Activated naive CD8-positive, alpha-beta T cell treated with anti-CD3 and anti-CD28 coated beads, Interleukin-2, amount 50 U/mL, for 24 hours (primary cell): ENCODE data around the gene B3GAT1.

Experiments used
- ATAC-seq: fragments of 150-1000 bp; cut with Tn5 transposase; one replicate; pipeline ENCODE4 v1.10.0; 2021
- DNase-seq: peaks from one replicate; pipeline ENCODE4 v3.0.0; 2021
- H3K27ac Mint-ChIP-seq: one replicate; pipeline ENCODE4 v1.8.0; 2021; ENCODE audit warnings: mild to moderate bottlenecking, mixed read lengths
- H3K27me3 Mint-ChIP-seq: one replicate; pipeline ENCODE4 v1.8.0; 2021; ENCODE audit warnings: mixed read lengths
- H3K36me3 Mint-ChIP-seq: one replicate; pipeline ENCODE4 v1.8.0; 2021; ENCODE audit warnings: low read depth, mixed read lengths
- H3K4me1 Mint-ChIP-seq: one replicate; pipeline ENCODE4 v1.8.0; 2021; ENCODE audit warnings: mixed read lengths
- H3K4me3 Mint-ChIP-seq: one replicate; pipeline ENCODE4 v1.8.0; 2021; ENCODE audit warnings: mild to moderate bottlenecking, moderate library complexity, mixed read lengths
- H3K9me3 Mint-ChIP-seq: one replicate; pipeline ENCODE4 v1.8.0; 2021; ENCODE audit warnings: mixed read lengths

Gene B3GAT1

DNA sequence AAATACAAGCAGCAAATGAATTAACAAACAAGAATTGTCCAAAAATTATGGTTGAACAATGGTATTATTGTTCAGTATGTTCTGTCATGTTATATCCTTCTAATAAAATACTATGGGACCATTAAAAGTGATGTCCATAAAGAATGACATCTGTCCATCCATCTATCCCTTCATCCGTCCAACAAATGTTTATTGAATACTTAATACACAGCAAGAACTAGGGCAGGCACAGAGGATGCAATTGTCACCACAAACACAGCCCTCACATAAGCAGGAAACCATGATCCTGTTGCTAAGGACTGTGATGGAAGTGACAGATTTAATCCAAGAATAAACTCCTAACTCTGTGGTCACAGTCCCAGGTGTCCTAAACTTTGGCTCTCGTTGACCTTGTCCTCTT lies 20.7 kb upstream of the B3GAT1 start:
- no peaks in the 10 kb centered on the region for H3K4me1 Mint-ChIP-seq
- H3K27ac Mint-ChIP-seq, result no peak overlapping the region
- H3K36me3 Mint-ChIP-seq, result no peaks in the 10 kb centered on the region
- ATAC-seq (no peak), DNase-seq (no peak)
- H3K9me3 Mint-ChIP-seq, result no peaks in the 10 kb centered on the region
- peaks cover 4% of the 10 kb centered on the region for H3K27me3 Mint-ChIP-seq
- H3K4me3 Mint-ChIP-seq, result no peak overlapping the region

DNA sequence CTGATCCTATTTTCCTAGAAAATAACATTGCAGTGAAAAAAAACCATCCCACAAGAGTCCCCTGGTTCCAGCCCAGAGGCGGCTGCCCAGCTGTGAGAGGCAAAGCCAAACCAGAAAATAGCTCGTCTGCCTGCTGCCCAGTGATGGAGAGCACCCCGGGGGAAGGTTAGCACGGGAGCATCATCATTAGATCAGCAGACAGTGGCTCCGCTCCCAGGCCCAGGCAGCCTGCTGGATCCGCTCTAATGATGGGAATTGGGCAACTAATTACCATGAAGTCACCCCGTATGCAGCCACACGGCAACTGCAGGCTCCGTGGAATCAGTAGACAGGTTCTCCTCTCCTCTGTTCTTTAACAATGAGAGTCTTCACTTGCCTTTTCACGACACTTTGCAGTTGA lies 17.1 kb upstream of the B3GAT1 start:
- no peak for DNase-seq
- H3K4me1 Mint-ChIP-seq, result no peaks in the 10 kb centered on the region

DNA sequence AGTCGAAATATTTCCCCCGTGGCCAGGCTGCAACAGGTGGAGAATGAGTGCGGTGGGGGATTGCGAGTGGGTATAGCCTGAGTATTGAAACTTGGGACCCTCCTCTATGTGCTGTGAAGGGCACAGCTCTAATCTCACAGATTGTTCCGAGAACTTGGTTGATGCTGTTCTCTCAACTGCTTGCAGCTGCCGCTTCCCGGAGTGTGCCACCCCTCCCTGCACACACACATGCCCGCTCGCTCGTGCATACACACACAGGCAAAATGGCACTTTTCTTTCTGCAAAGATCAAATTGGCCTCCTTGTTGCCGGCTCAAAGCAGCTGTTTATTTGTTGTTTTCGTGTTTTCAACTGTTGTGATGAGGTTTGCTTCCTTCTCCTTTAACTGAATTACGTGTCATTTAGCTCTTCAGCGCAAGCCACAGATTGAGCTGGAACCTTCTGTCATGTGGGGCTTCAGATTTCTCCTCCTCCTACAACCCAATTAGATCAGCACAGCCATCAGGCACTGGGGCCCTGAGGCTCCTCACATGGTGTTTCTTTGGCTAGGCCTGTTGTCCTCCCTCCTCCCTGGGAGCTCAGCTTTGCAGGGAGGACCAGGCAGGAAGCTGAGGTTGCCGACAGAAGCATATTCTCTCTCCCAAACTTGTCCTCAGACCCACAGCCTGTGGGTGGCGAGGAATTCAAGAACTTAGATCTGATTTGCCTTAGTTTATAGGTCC lies 13.9 kb upstream of the B3GAT1 start:
- Mint-ChIP-seq H3K4me1 (no peaks in the 10 kb centered on the region), H3K27ac (no peak overlapping the region), H3K4me3 (no peak overlapping the region), H3K9me3 (no peaks in the 10 kb centered on the region), H3K27me3 (peaks cover 4% of the 10 kb centered on the region), H3K36me3 (no peaks in the 10 kb centered on the region)
- DNase-seq (no peak), ATAC-seq (no peak)

More for the DNA sequence above, 17.1 kb upstream of the B3GAT1 start:
- no peak for ATAC-seq
- Mint-ChIP-seq H3K27ac (no peak overlapping the region), H3K27me3 (peaks cover 6% of the 10 kb centered on the region), H3K36me3 (no peaks in the 10 kb centered on the region), H3K4me3 (no peak overlapping the region), H3K9me3 (no peaks in the 10 kb centered on the region)

DNA sequence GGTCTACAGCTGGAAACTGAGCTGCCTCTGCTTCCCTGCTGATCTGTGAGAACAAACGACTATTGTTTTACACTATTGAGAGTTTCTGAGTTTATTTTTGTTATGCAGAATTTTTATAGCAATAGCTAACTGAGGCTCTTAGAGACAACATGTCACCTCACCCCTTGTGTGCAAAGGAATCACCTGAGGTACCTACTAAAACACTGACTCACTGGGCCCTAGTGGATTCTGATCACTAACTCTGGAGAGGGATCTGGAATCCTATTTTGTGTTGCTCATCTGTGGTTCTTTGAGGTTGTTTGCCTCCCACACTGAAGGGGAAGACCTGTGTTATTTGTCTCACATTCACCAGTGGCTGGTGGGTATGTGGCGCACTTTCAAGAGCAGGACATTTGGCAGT lies 13.4 kb upstream of the B3GAT1 start:
- H3K9me3 Mint-ChIP-seq, result no peaks in the 10 kb centered on the region
- H3K27ac Mint-ChIP-seq, result no peak overlapping the region
- no peak overlapping the region for H3K4me3 Mint-ChIP-seq
- ATAC-seq (no peak), DNase-seq (no peak)
- H3K4me1 Mint-ChIP-seq, result no peaks in the 10 kb centered on the region
- no peaks in the 10 kb centered on the region for H3K36me3 Mint-ChIP-seq
- peaks cover 4% of the 10 kb centered on the region for H3K27me3 Mint-ChIP-seq

DNA sequence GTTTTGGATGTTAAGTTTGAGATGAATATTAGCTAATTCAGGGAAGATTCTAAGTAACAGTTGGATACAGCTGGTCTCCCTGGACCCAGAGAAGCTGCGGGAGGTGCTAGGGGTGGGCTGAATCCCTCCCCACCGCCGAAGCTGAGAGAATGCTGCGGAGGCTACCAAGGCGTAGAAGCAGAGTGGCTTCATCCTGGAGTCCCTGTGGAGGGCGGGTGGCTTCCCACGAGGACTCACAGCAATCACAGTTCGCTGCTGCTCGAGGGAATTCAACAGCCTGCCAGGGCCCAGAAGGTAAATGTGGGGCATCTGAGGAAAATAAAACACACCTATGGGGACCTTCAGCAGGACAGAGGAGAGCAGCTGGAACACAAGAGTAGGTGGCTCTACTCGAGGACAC lies 11.1 kb upstream of the B3GAT1 start:
- Mint-ChIP-seq H3K27ac (no peak overlapping the region), H3K36me3 (no peaks in the 10 kb centered on the region), H3K9me3 (no peaks in the 10 kb centered on the region), H3K4me1 (no peaks in the 10 kb centered on the region), H3K4me3 (no peak overlapping the region), H3K27me3 (peaks cover 4% of the 10 kb centered on the region)
- no peak for ATAC-seq
- no peak for DNase-seq

DNA sequence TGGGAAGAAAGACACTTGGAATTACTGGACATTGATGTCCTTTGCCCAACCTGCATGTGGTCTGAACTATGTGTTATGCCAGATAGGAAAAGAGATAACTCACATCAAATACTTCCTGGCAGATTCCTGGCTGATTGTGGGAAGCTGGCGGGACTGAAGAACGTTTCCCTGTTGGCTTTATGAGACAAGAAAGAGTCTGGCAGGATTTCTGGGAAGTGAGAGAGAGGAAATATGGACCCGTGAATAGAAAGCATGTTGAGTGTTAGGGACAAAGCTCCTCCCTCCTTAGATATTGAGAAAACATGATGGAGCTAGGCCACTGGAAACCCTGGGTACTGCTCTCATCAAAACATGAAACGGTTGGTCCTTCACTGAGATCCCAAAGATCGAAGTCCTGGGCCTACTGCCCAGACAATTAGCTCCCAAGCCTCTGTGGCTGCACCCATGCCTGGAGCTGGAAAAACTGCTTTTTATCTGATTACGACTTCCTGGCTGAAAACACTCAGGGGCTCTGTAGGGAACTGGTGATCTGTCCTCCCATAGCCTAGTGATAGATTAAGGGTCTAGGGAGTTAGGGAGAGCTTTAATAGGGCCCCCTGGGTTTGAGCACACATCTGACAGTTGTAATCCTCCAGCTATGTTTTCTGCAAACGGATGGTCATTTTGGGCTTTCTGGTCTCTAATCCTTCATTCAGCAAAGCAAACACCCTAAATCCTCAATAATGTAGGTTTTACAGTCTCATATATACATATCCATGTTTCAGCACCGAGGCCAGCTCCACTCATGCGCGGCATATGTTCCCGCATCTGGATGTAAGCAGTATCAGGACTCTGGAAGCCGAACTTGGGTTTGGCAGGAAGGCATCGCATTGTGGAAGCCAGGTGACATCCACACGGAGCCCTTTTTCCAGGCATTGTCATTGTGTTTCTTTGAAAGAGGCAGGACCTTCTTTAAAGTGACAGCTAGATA lies 6.1 kb upstream of the B3GAT1 start:
- DNase-seq, result no peak
- no peak overlapping the region for H3K4me3 Mint-ChIP-seq
- H3K4me1 Mint-ChIP-seq, result peaks cover 4% of the 10 kb centered on the region
- peaks cover 42% of the 10 kb centered on the region for H3K27me3 Mint-ChIP-seq
- no peaks in the 10 kb centered on the region for H3K36me3 Mint-ChIP-seq
- H3K9me3 Mint-ChIP-seq, result no peaks in the 10 kb centered on the region
- no peak for ATAC-seq
- H3K27ac Mint-ChIP-seq, result no peak overlapping the region

DNA sequence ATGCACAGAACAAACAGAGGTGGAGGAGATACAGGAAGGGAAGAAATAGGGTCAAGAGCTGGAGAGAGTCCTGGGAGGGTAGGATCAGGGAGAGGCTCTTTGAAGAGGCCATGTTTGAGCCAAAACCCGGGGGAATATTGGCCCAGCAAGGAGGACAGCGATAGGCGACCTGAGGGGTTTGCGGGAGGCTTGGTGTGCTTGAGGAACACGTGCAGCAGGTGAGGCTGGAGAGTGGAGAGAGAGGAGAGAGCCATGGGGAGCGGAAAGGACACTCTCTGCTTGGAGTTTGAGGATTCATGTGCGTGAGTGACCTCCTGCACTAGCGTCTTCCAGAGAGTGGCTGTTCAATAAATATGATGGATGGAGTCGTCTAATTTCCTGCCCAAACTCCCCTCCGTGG lies 4.7 kb upstream of the B3GAT1 start:
- ATAC-seq (no peak), DNase-seq (no peak)
- H3K27me3 Mint-ChIP-seq, result peaks cover 47% of the 10 kb centered on the region
- peaks cover 6% of the 10 kb centered on the region for H3K4me1 Mint-ChIP-seq
- H3K27ac Mint-ChIP-seq, result no peak overlapping the region
- no peaks in the 10 kb centered on the region for H3K36me3 Mint-ChIP-seq
- H3K4me3 Mint-ChIP-seq, result no peak overlapping the region
- H3K9me3 Mint-ChIP-seq, result no peaks in the 10 kb centered on the region

DNA sequence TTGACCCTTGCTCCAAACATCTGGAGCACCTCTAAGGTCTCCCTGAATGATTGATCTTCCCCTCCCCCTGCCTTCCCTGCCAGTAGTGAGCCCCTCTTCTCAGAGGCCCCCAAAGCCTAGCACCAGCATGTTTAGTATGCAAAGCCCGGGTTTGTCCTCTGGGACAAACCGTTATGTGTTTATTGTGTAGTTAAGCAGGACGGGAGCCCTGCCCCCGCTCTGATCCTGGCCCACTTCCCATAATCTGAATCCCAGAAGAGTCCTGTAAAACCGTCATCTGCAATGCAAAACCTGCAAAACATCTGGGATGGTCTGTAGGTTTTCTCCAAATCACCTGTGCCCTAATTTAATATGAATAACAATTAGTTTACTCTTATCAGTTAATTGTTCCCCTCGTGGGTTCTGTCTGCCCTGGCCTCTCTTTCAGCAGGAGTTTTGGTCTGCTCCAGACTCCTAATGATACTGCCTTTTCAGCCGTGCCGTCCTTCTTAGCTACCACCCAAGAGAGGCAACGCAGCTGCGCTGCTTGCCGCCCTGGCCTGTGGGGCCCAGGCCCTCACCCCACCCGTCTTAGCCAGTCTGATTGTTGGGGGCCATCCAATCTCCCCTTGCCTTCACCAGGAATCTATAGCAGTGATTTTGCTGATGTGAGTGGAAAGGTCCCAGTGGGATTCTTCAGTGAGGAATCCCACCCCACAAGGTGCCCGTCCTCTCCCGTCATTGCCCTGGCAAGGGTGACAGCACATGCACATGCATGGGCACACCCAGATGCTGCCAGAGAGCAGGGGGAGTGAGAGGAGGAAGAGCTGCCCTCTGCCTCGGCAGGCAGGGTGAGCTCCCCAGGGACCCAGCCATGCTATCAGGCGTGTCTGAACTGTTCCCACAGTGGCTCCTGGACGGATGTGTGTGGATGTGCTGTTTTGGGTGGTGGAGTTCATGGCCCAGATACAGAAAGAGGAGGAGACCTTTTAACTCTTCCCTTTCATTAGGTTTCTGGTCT lies 3.0 kb upstream of the B3GAT1 start:
- H3K4me1 Mint-ChIP-seq, result peaks cover 6% of the 10 kb centered on the region
- peaks cover 60% of the 10 kb centered on the region for H3K27me3 Mint-ChIP-seq
- ATAC-seq, result no peak
- no peaks in the 10 kb centered on the region for H3K36me3 Mint-ChIP-seq
- no peak overlapping the region for H3K4me3 Mint-ChIP-seq
- no peaks in the 10 kb centered on the region for H3K9me3 Mint-ChIP-seq
- H3K27ac Mint-ChIP-seq, result no peak overlapping the region
- DNase-seq, result no peak

DNA sequence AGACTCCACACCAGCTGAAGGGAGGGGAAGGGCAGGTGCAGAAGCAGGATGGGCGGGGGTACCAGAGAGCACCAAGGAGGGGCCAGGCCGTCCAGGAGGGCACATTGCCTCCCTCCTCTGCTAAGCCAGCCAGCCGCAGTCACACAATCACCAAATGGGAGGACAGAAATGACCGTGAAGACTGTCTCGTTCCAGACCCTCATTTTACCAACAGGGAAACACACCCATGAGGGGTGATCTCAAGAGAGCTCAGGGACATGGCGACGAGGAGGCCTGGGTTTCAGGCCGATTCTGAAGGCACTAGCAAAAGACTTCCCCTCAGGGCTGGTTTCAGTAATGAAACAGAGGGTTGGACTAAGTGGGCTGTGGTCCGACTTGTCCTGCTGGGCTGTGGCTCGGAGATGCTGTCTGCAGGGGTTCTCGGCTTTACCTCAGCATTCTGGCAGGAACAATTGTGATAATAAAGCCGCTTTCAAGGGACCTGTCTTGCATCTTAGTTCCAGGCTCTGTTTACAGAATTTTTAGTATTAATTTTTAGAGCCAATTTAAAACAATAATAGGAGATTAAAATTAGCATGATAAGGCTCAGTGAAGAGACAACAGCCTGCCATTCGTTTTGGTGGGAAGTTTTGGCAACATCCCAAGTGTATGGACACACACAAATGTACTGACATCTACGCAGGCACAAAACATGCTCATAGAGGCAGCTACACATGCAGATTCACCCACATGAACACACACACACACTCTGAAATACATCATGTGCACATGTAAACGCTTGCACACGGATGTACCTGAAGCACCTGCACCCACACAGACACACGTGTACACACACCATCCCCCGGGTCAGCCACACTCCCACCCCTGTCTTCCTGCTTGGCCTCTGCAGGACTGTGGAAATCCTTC lies 2.0 kb upstream of the B3GAT1 start:
- peaks cover 65% of the 10 kb centered on the region for H3K27me3 Mint-ChIP-seq
- ATAC-seq, result no peak
- peaks cover 6% of the 10 kb centered on the region for H3K4me1 Mint-ChIP-seq
- DNase-seq, result no peak
- H3K27ac Mint-ChIP-seq, result no peak overlapping the region
- H3K9me3 Mint-ChIP-seq, result no peaks in the 10 kb centered on the region
- H3K36me3 Mint-ChIP-seq, result no peaks in the 10 kb centered on the region
- H3K4me3 Mint-ChIP-seq, result no peak overlapping the region

DNA sequence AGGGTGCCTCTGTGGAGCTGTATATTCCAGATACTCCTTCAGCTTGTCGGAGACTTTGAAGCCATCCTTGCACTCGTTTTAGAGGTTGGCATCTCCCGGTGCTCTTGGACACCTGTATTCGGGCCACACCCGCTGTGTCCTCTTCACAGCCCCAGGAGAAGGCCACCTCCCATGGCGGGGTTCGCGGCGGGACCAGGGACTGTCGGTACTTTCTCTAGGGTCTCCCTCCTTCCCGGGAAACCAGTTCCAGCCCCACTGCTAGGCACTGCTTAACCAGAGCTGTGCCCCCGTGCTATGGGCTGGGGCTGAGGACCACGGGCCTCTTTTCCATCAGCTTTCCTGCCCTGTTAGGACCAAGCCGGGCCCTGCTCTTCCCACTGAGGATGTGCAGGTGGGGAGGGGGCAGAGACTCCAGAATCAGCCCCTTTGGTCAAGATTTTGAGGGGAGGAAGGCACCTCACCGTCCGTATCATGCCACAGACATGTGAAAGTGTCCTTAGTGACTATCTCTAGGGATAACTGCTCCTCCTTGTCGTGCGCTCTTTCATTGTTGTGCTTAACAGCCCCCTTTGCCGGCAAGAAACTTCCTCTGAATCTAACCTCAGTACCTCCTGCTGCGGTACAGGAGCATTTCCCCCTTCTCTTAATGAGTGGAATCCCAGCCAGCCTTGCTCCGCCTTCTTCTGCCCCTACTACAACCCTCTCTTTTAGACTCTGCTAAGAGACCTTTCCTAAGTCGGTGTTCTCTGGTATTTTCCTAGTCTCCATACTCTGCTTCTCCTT lies 1.2 kb upstream of the B3GAT1 start:
- H3K4me3 Mint-ChIP-seq, result peak overlapping the region; percentile 40
- peaks cover 65% of the 10 kb centered on the region for H3K27me3 Mint-ChIP-seq
- H3K36me3 Mint-ChIP-seq, result no peaks in the 10 kb centered on the region
- no peak overlapping the region for H3K27ac Mint-ChIP-seq
- ATAC-seq (no peak), DNase-seq (no peak)
- H3K9me3 Mint-ChIP-seq, result no peaks in the 10 kb centered on the region
- H3K4me1 Mint-ChIP-seq, result peaks cover 6% of the 10 kb centered on the region

DNA sequence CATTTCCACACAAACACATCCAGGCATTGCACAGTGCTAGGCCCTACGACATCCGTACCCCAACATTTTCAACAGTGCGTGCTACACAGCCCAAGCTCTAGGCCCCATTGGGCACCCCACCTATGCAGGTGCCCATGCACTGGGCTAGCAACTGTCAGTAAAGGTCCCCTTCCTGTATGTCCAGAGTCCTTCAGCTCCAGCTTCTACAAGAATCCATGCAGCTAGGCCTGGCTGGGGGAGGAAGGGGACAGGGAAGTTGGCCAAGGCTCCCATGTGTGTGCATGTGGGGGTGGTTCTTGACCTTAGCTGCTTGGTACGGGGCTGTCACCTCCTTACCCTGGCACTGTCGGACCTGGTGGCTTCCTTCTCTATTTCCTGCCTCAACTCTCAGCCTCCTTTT lies 1.3 kb downstream of the B3GAT1 start:
- H3K4me1 Mint-ChIP-seq, result peaks cover 6% of the 10 kb centered on the region
- H3K4me3 Mint-ChIP-seq, result no peak overlapping the region
- DNase-seq (no peak), ATAC-seq (no peak)
- H3K27ac Mint-ChIP-seq, result no peak overlapping the region
- H3K36me3 Mint-ChIP-seq, result no peaks in the 10 kb centered on the region
- H3K27me3 Mint-ChIP-seq, result peaks cover 60% of the 10 kb centered on the region
- H3K9me3 Mint-ChIP-seq, result no peaks in the 10 kb centered on the region

DNA sequence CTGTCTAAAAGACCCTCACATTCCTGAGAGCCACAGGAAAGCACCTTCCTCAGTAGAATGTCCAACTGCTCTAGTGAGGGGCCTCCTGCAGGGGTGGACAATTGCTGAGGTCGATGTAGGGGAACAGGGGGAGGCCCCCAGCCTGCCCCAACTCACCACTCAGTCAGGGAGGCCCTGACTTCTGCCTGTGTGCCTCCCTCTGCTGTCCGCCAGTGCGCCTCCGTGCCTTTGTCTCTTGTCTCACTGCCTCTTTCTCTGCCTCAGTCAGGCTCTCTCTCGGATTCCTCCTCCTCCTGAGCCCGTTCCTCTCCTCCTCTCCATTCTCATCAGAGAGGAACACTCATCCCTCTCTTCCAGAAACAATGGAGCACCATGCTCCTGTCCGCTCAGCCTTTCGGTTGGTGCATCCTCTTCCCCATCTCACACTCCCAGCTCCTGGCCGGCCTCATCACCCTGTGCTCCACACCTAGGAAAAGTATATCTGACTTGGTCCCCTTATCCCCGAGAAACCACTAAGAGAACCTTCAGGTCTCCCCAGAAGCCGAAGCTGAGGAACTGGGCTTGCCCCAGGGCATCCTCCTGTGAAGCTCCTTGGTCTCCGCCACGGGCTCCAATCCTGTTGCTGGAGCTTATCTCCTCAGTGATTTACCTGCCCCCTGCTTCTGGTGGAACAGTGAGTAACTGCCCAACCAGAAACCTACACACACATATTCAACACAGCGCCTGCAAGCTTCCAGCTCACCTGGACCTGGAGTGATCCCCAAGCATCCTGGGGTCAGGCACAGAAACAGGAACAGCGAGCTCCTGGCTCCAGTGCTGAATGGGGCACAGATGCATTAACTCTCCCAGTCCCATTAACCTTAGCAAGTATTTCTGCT lies 2.3 kb downstream of the B3GAT1 start:
- H3K9me3 Mint-ChIP-seq, result no peaks in the 10 kb centered on the region
- ATAC-seq, result no peak
- no peak for DNase-seq
- no peak overlapping the region for H3K27ac Mint-ChIP-seq
- peaks cover 6% of the 10 kb centered on the region for H3K4me1 Mint-ChIP-seq
- peaks cover 51% of the 10 kb centered on the region for H3K27me3 Mint-ChIP-seq
- H3K4me3 Mint-ChIP-seq, result no peak overlapping the region
- H3K36me3 Mint-ChIP-seq, result no peaks in the 10 kb centered on the region
